GM18519 (cell line): Measurements from ENCODE around the gene COL9A3.

Experiments used
- ATAC-seq: cut with Tn5 transposase; IDR thresholded peaks from one replicate; pipeline ENCODE4 v1.9.1; 2021; ENCODE audit warnings: mild to moderate bottlenecking, moderate library complexity; ENCODE audit not compliant: unreplicated experiment, low FRiP score

Gene COL9A3

GRCh38 chr20:62795023-62795761 is 21.7 kb upstream of the COL9A3 start:
- no peak for ATAC-seq

GRCh38 chr20:62796699-62797491 is 20.0 kb upstream of the COL9A3 start:
- ATAC-seq = no peak

GRCh38 chr20:62797671-62798532 is 18.9 kb upstream of the COL9A3 start:
- ATAC-seq = no peak

GRCh38 chr20:62799036-62799435 is 17.8 kb upstream of the COL9A3 start:
- no peak for ATAC-seq

GRCh38 chr20:62799459-62799858 is 17.4 kb upstream of the COL9A3 start:
- ATAC-seq = no peak

- no peak for ATAC-seq
Measured at GRCh38 chr20:62799873-62800272, 17.0 kb upstream of the COL9A3 start.

GRCh38 chr20:62800314-62801259 is 16.3 kb upstream of the COL9A3 start:
- ATAC-seq = no peak

- ATAC-seq = no peak
Measured at GRCh38 chr20:62801284-62802010, 15.4 kb upstream of the COL9A3 start.

- ATAC-seq = no peak
Measured at GRCh38 chr20:62802026-62802712, 14.7 kb upstream of the COL9A3 start.

- ATAC-seq = no peak
Measured at GRCh38 chr20:62804021-62804626, 12.7 kb upstream of the COL9A3 start.

GRCh38 chr20:62804627-62805154 is 12.2 kb upstream of the COL9A3 start, which contains the start of gene OGFR:
TSS of gene OGFR (plus strand) at chr20:62804835. CDS start at chr20:62804860, 25 bp downstream.
- no peak for ATAC-seq

GRCh38 chr20:62805155-62805710 is 11.6 kb upstream of the COL9A3 start:
- no peak for ATAC-seq

- no peak for ATAC-seq
Measured at GRCh38 chr20:62805711-62806382, 11.0 kb upstream of the COL9A3 start.

GRCh38 chr20:62806383-62807050 is 10.3 kb upstream of the COL9A3 start:
- no peak for ATAC-seq

- no peak for ATAC-seq
Measured at GRCh38 chr20:62807444-62808210, 9.2 kb upstream of the COL9A3 start.
